RWPE2 (cell line): ENCODE results near the gene SLC35A5.

Source experiments
- ATAC-seq: fragments of 200-7000 bp; cut with Tn5 transposase; 3 replicates; pipeline ENCODE4 v1.9.1; 2021; ENCODE audit warnings: low read depth
- DNase-seq: peaks from one replicate; pipeline ENCODE4 v3.0.0-alpha.2; 2020; ENCODE audit warnings: low spot score
- H3K27ac ChIP-seq: fragments of 450-650 bp; 2 replicates; pipeline ENCODE4 v1.5.1; 2017; ENCODE audit warnings: mild to moderate bottlenecking; ENCODE audit not compliant: poor library complexity, severe bottlenecking
- H3K27me3 ChIP-seq: fragments of 250-450 bp; sonication (Bioruptor Pico); 2 replicates; pipeline ENCODE4 v1.5.1; 2021; ENCODE audit warnings: mild to moderate bottlenecking, moderate library complexity; ENCODE audit not compliant: insufficient read depth, poor library complexity, severe bottlenecking
- H3K36me3 ChIP-seq: fragments of 250-450 bp; sonication (Bioruptor Pico); 2 replicates; pipeline ENCODE4 v1.5.1; 2020; ENCODE audit warnings: low read depth, mild to moderate bottlenecking, moderate library complexity
- H3K4me1 ChIP-seq: fragments of 250-450 bp; sonication (Bioruptor Pico); 2 replicates; pipeline ENCODE4 v1.5.1; 2021; ENCODE audit warnings: mild to moderate bottlenecking, moderate library complexity; ENCODE audit not compliant: insufficient read depth, poor library complexity, severe bottlenecking
- H3K4me3 ChIP-seq: fragments of 250-450 bp; sonication (Bioruptor Pico); 2 replicates; pipeline ENCODE4 v1.5.1; 2021; ENCODE audit warnings: mild to moderate bottlenecking, moderate library complexity; ENCODE audit not compliant: severe bottlenecking
- H3K9me3 ChIP-seq: fragments of 250-450 bp; sonication (Bioruptor Pico); 2 replicates; pipeline ENCODE4 v1.5.1; 2021; ENCODE audit warnings: mild to moderate bottlenecking, moderate library complexity; ENCODE audit not compliant: severe bottlenecking
- CTCF ChIP-seq: fragments of 450-650 bp; IDR thresholded peaks from one replicate; pipeline ENCODE4 v1.5.1; 2017; ENCODE audit warnings: mild to moderate bottlenecking, moderate library complexity; ENCODE audit not compliant: poor library complexity, severe bottlenecking

The SLC35A5 gene

GRCh38 chr3:112593258-112593657, 31.4 kb downstream of the SLC35A5 start:
- H3K27me3 ChIP-seq = no peaks in the 10 kb centered on the region
- no peak for TF ChIP-seq CTCF
- DNase-seq (no peak), ATAC-seq (no peak)
- H3K4me1 ChIP-seq = no peaks in the 10 kb centered on the region
- peaks cover 7% of the 10 kb centered on the region; the same call in 1 of the 2 replicates for H3K36me3 ChIP-seq
- H3K9me3 ChIP-seq = no peaks in the 10 kb centered on the region
- H3K4me3 ChIP-seq = no peak overlapping the region
- no peak overlapping the region for H3K27ac ChIP-seq

DNA sequence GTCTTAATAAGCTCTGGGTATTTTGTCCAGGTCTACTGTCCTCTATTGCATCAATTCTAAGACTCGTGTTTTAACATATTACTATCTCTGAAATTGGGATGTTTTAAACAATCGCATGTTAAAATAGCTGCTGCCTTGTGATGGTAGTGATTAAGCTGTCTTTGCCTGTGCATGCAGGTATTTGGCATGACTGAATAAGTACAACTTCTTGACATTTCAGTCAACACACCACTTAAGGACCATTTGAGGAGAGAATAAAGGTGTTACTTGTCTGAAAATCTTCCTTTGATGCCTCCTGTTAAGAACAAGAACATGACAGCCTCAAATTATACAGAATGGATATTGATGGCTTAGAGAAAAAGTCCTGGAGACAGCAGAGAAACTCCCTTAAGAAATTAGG, 33.0 kb downstream of the SLC35A5 start:
- H3K27ac ChIP-seq = no peak overlapping the region
- no peak overlapping the region for H3K4me3 ChIP-seq
- TF ChIP-seq CTCF = no peak
- H3K9me3 ChIP-seq = no peaks in the 10 kb centered on the region
- DNase-seq (no peak), ATAC-seq (no peak)
- H3K36me3 ChIP-seq = peaks cover 7% of the 10 kb centered on the region; the same call in 1 of the 2 replicates
- no peaks in the 10 kb centered on the region for H3K27me3 ChIP-seq
- H3K4me1 ChIP-seq = no peaks in the 10 kb centered on the region

GRCh38 chr3:112597945-112598344, 36.1 kb downstream of the SLC35A5 start:
- no peak for DNase-seq
- Histone ChIP-seq H3K36me3 (peaks cover 7% of the 10 kb centered on the region; the same call in 1 of the 2 replicates), H3K9me3 (no peaks in the 10 kb centered on the region), H3K27me3 (no peaks in the 10 kb centered on the region), H3K4me3 (no peak overlapping the region), H3K27ac (no peak overlapping the region), H3K4me1 (no peaks in the 10 kb centered on the region)
- TF ChIP-seq CTCF = no peak
- ATAC-seq = no peak

DNA sequence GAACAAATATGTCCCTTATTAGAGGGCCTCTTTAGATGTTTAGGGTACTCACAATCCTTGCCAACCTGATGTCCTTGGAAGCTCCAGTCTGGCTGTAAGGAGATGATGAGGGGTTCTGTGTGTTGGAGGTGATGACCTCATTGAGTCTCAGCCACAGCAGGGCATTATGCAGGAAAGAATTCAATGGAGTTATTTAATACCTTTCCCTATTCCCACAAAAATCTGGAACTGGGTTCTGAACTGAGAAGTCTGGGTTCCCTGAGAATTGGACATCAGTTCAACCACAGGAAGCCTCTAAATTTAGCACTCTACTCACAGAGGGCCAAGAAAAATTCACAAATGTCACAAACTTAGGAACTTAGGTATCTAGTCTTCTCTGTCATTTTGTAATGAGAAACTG, 36.9 kb downstream of the SLC35A5 start:
- Histone ChIP-seq H3K4me3 (no peak overlapping the region), H3K36me3 (peaks cover 7% of the 10 kb centered on the region; the same call in 1 of the 2 replicates), H3K27ac (no peak overlapping the region), H3K4me1 (no peaks in the 10 kb centered on the region), H3K27me3 (no peaks in the 10 kb centered on the region), H3K9me3 (no peaks in the 10 kb centered on the region)
- TF ChIP-seq CTCF = no peak
- no peak for ATAC-seq
- DNase-seq = no peak

DNA sequence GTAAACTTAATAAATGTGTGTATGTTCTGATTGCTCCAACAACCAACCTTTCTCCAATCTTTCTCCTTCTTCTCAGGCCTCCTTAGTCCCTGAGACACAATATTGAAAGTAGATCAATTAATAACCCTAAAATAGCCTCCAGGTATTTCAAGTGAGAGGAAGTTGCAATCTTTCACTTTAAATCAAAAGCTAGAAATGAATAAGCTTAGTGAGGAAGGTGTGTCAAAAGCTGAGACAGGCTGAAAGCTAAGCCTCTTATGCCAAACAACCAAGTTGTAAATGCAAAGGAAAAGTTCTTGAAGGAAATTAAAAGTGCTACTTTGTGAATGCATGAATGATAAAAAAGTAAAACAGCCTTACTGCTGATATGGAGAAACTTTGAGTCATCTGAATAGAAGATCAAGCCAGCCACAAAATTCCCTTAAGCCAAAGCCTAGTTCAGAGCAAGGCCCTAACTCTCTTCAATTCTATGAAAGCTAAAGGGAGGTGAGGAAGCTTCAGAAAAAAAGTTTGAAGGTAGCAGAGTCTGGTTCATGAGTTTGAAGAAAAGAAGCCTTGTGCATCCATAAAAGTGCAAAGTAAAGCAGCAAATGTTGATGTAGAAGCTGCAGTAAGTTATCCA, 40.5 kb downstream of the SLC35A5 start:
- Histone ChIP-seq H3K36me3 (no peaks in the 10 kb centered on the region), H3K4me1 (peaks cover 7% of the 10 kb centered on the region), H3K27me3 (no peaks in the 10 kb centered on the region), H3K9me3 (no peaks in the 10 kb centered on the region), H3K4me3 (no peak overlapping the region), H3K27ac (no peak overlapping the region)
- no peak for DNase-seq
- ATAC-seq = no peak
- TF ChIP-seq CTCF = no peak
